ENCODE data around the gene COL4A2. TPM values are rescaled to one million over a fixed set of nuclear protein-coding genes. Genes with fewer than 3 reads are reported as not detected.

Gene COL4A2
- total RNA-seq, 4 donors from 2014 or later: 419 to 931 (median 555) TPM

GRCh38 chr13:110336681-110337080 is 29.6 kb downstream of the COL4A2 start:
- no peak for DNase-seq (ENCODE audit: extremely low spot score)
- no peak overlapping the region for H3K4me3 ChIP-seq
- no peaks in the 10 kb centered on the region for H3K27me3 ChIP-seq
- TF ChIP-seq, protein P1, sequence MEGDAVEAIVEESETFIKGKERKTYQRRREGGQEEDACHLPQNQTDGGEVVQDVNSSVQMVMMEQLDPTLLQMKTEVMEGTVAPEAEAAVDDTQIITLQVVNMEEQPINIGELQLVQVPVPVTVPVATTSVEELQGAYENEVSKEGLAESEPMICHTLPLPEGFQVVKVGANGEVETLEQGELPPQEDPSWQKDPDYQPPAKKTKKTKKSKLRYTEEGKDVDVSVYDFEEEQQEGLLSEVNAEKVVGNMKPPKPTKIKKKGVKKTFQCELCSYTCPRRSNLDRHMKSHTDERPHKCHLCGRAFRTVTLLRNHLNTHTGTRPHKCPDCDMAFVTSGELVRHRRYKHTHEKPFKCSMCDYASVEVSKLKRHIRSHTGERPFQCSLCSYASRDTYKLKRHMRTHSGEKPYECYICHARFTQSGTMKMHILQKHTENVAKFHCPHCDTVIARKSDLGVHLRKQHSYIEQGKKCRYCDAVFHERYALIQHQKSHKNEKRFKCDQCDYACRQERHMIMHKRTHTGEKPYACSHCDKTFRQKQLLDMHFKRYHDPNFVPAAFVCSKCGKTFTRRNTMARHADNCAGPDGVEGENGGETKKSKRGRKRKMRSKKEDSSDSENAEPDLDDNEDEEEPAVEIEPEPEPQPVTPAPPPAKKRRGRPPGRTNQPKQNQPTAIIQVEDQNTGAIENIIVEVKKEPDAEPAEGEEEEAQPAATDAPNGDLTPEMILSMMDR (IDR thresholded peaks at IDR 0.05): no peak
- TF ChIP-seq EP300 (IDR thresholded peaks at IDR 0.05): peak; percentile 75
- TF ChIP-seq POLR2AphosphoS5 (IDR thresholded peaks at IDR 0.05): peak in 1 of 2 donors; percentile 73
- no peak for TF ChIP-seq POLR2A (IDR thresholded peaks at IDR 0.05; ENCODE audit: low read depth)
- peak overlapping the region; percentile 91 to 98 (median 92) for H3K27ac ChIP-seq (replicated peaks in 1 of 4)
- no peaks in the 10 kb centered on the region for H3K9me3 ChIP-seq
- H3K36me3 ChIP-seq: peaks cover 0 to 26% (median 0%) of the 10 kb centered on the region in 4 donors
- intact Hi-C loops (cut with DNase I): no loop called here
- 43% methylated on average over 4 of the region's 5 CpGs for WGBS
- H3K4me1 ChIP-seq: peaks cover 82 to 100% (median 99%) of the 10 kb centered on the region in 4 donors

GRCh38 chr13:110337247-110337646 is 30.2 kb downstream of the COL4A2 start:
- H3K9me3 ChIP-seq: no peaks in the 10 kb centered on the region
- peaks cover 88 to 100% (median 100%) of the 10 kb centered on the region in 4 donors for H3K4me1 ChIP-seq
- peaks cover 0 to 23% (median 0%) of the 10 kb centered on the region in 4 donors for H3K36me3 ChIP-seq
- intact Hi-C loops (cut with DNase I): no loop called here
- 29% methylated on average over 5 of the region's 7 CpGs for WGBS
- DNase-seq (ENCODE audit: extremely low spot score): no peak
- peak overlapping the region; percentile 91 to 98 (median 92) for H3K27ac ChIP-seq (replicated peaks in 1 of 4)
- TF ChIP-seq POLR2A (IDR thresholded peaks at IDR 0.05; ENCODE audit: low read depth) (no peak), POLR2AphosphoS5 (IDR thresholded peaks at IDR 0.05) (peak in 1 of 2 donors; percentile 48)
- H3K27me3 ChIP-seq: no peaks in the 10 kb centered on the region
- no peak overlapping the region for H3K4me3 ChIP-seq

DNA sequence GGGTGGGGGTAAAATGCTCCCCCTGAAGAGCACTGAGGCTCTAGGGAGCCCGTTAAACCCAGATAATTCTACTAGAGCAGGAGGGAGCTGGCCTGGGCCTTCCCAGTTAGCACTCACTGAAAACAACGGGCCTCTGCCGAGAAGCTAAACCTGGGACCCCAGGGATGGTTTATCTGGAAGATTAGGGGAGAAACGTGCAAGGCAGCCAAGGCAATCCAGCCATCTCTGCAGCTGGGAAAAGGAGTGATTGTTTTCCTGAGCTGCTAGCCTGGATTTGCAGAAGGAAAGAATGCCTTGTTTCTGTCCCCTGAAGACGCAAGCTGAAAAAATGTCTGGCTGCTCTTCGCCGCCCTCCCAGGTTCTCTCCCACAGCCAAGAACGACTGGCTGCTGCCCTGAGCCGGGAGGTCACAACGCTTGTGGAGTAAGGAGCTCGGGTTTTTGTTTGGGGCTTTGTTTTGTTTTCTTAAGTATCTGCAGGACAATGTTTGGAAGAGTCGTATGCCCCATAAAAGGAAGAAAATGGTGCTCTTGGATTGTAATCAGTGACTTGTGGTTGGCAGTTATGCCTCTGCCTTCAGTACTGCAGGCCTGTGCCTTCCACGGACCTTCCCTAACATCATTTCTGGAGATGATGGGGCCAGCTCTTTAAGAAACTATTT is 31.5 kb downstream of the COL4A2 start:
- intact Hi-C loops (cut with DNase I): no loop called here

GRCh38 chr13:110339263-110339662 is 32.2 kb downstream of the COL4A2 start:
- intact Hi-C loops (cut with DNase I): no loop called here
- H3K4me3 ChIP-seq: no peak overlapping the region
- peak overlapping the region; percentile 91 to 98 (median 92) for H3K27ac ChIP-seq (replicated peaks in 1 of 4)
- H3K9me3 ChIP-seq: no peaks in the 10 kb centered on the region
- peaks cover 82 to 100% (median 98%) of the 10 kb centered on the region in 4 donors for H3K4me1 ChIP-seq
- peaks cover 0 to 11% (median 0%) of the 10 kb centered on the region in 4 donors for H3K36me3 ChIP-seq
- TF ChIP-seq POLR2A (IDR thresholded peaks at IDR 0.05; ENCODE audit: low read depth): no peak
- TF ChIP-seq, protein P1 (IDR thresholded peaks at IDR 0.05): no peak
- TF ChIP-seq EP300 (IDR thresholded peaks at IDR 0.05): no peak
- TF ChIP-seq POLR2AphosphoS5 (IDR thresholded peaks at IDR 0.05): no peak
- DNase-seq (ENCODE audit: extremely low spot score): no peak
- H3K27me3 ChIP-seq: no peaks in the 10 kb centered on the region
- WGBS: 61% methylated on average over 6 of the region's 6 CpGs

More for the DNA sequence above, 31.5 kb downstream of the COL4A2 start:
- Histone ChIP-seq H3K9me3 (no peaks in the 10 kb centered on the region), H3K4me1 (peaks cover 88 to 100% (median 100%) of the 10 kb centered on the region in 4 donors), H3K4me3 (peak overlapping the region in 1 of 4 donors; percentile 7), H3K27ac (replicated peaks in 1 of 4) (peak overlapping the region; percentile 91 to 98 (median 92)), H3K36me3 (peaks cover 0 to 14% (median 0%) of the 10 kb centered on the region in 4 donors), H3K27me3 (no peaks in the 10 kb centered on the region)
- WGBS: 10% methylated on average over 13 of the region's 13 CpGs
- no peak for DNase-seq (ENCODE audit: extremely low spot score)
- no peak for TF ChIP-seq POLR2A (IDR thresholded peaks at IDR 0.05; ENCODE audit: low read depth)
- TF ChIP-seq EP300 (IDR thresholded peaks at IDR 0.05): peak; percentile 11
- peak in 1 of 2 donors; percentile 80 for TF ChIP-seq POLR2AphosphoS5 (IDR thresholded peaks at IDR 0.05)

GRCh38 chr13:110339975-110340550 is 33.0 kb downstream of the COL4A2 start:
- no peak for TF ChIP-seq POLR2AphosphoS5 (IDR thresholded peaks at IDR 0.05)
- TF ChIP-seq, protein P1 (IDR thresholded peaks at IDR 0.05): no peak
- TF ChIP-seq EP300 (IDR thresholded peaks at IDR 0.05): no peak
- TF ChIP-seq POLR2A (IDR thresholded peaks at IDR 0.05; ENCODE audit: low read depth): no peak
- 78% methylated on average over 9 of the region's 9 CpGs for WGBS
- DNase-seq (ENCODE audit: extremely low spot score): no peak
- Histone ChIP-seq H3K4me1 (peaks cover 76 to 100% (median 97%) of the 10 kb centered on the region in 4 donors), H3K4me3 (peak overlapping the region; percentile 30 to 40 (median 36)), H3K9me3 (no peaks in the 10 kb centered on the region), H3K27me3 (no peaks in the 10 kb centered on the region), H3K27ac (replicated peaks in 1 of 4) (peak overlapping the region; percentile 91 to 98 (median 92)), H3K36me3 (peaks cover 0 to 3% (median 0%) of the 10 kb centered on the region in 4 donors)
- intact Hi-C loops (cut with DNase I): loop anchor here (5.0 kb wide), 2 partner anchors 33 to 72 kb away; partner anchors contain the start of genes COL4A1 and COL4A2

Data from esophagus muscularis mucosa (tissue), 4 donors.